Body of pancreas (tissue), 4 donors: ENCODE measurements around the gene CORO1C. TPM values are rescaled to one million over a fixed set of nuclear protein-coding genes. Genes with fewer than 3 reads are reported as not detected.

Experiments used
- ATAC-seq: fragments of 150-250 bp; one replicate; pipeline ENCODE4 v1.9.1; 2016
- DNase-seq, 4 donors: peaks; one replicate each; pipeline ENCODE4 v3.0.0-alpha.2; 2019
- H3K27ac ChIP-seq, 4 donors: fragments of 200-600 bp; sonication (generic); 1 replicate in 3 of 4; 2 replicates in 1 of 4; pipeline versions ENCODE4 v1.5.1 to v1.6.1; 2016 to 2019; ENCODE audit warnings: mild to moderate bottlenecking in 1 of 4, mixed read lengths in 1 of 4, moderate library complexity in 1 of 4
- H3K27me3 ChIP-seq, 2 donors: fragments of 200-600 bp; sonication (generic); one replicate each; pipeline ENCODE4 v1.6.0; 2016; ENCODE audit warnings: mild to moderate bottlenecking in 1 of 2
- H3K36me3 ChIP-seq, 2 donors: fragments of 200-600 bp; sonication (generic); replicated peaks in 1 of 2; 2 replicates each; pipeline ENCODE4 v1.5.1; 2016; ENCODE audit warnings: low read depth in 2 of 2; ENCODE audit not compliant: insufficient read depth in 1 of 2
- H3K4me1 ChIP-seq: fragments of 200-600 bp; sonication (generic); one replicate; pipeline ENCODE4 v1.6.0; 2016
- H3K4me3 ChIP-seq, 2 donors: fragments of 200-600 bp; sonication (generic); 1 replicate in 1 of 2; 2 replicates in 1 of 2; pipeline ENCODE4 v1.5.1; 2016 to 2019
- H3K9me3 ChIP-seq, 3 donors: fragments of 200-600 bp; sonication (generic); 1 replicate in 2 of 3; 2 replicates in 1 of 3; pipeline ENCODE4 v1.5.1; 2016
- POLR2A ChIP-seq, 3 donors: fragments of 450-650 bp; IDR thresholded peaks; one replicate each; pipeline ENCODE4 v1.6.1; 2016; ENCODE audit warnings: antibody characterized with exemption in 3 of 3, mild to moderate bottlenecking in 2 of 3
- WGBS, 2 donors: methylation state at CpG; one replicate each; pipeline ENCODE4 v1.1.5; 2017; 5-methylcytosine and 5-hydroxymethylcytosine counted together
- intact Hi-C: fragments of 100-400 bp; cut with DNase I; formaldehyde crosslinking; loops from one replicate; pipeline ENCODE4 v1.15.1; 2023
- total RNA-seq, 2 donors: library from RNA; depleted of rRNA; stranded (reverse); fragments of >200 nt; gene quantifications; one replicate each; pipeline ENCODE4 v1.1.0, GENCODE V29; 2016
- TF ChIP-seq, protein P1 (sequence below), 7 experiments: fragments of 450-650 bp in 4 of 7; fragments of 200-600 bp in 3 of 7; sonication (generic) in 3 of 7; IDR thresholded peaks; one replicate each; pipeline ENCODE4 v1.5.1; 2016 to 2019; ENCODE audit warnings: antibody characterized with exemption in 7 of 7

Gene CORO1C
- total RNA-seq, 2 donors from 2014 or later: 26.7 to 27.4 TPM

GRCh38 chr12:108675792-108676191 is 55.5 kb downstream of the CORO1C start:
- intact Hi-C loops: no loop called here
- no peak overlapping the region for H3K27ac ChIP-seq
- H3K4me1 ChIP-seq: no peaks in the 10 kb centered on the region
- TF ChIP-seq, protein P1, sequence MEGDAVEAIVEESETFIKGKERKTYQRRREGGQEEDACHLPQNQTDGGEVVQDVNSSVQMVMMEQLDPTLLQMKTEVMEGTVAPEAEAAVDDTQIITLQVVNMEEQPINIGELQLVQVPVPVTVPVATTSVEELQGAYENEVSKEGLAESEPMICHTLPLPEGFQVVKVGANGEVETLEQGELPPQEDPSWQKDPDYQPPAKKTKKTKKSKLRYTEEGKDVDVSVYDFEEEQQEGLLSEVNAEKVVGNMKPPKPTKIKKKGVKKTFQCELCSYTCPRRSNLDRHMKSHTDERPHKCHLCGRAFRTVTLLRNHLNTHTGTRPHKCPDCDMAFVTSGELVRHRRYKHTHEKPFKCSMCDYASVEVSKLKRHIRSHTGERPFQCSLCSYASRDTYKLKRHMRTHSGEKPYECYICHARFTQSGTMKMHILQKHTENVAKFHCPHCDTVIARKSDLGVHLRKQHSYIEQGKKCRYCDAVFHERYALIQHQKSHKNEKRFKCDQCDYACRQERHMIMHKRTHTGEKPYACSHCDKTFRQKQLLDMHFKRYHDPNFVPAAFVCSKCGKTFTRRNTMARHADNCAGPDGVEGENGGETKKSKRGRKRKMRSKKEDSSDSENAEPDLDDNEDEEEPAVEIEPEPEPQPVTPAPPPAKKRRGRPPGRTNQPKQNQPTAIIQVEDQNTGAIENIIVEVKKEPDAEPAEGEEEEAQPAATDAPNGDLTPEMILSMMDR (IDR thresholded peaks at IDR 0.05): no peak
- TF ChIP-seq POLR2A (IDR thresholded peaks at IDR 0.05): no peak
- H3K36me3 ChIP-seq: no peaks in the 10 kb centered on the region
- H3K9me3 ChIP-seq: no peaks in the 10 kb centered on the region
- 72 to 91% methylated on average over 4 of the region's 4 CpGs for WGBS, 2 donors
- DNase-seq (no peak), ATAC-seq (no peak)
- no peak overlapping the region for H3K4me3 ChIP-seq
- no peaks in the 10 kb centered on the region for H3K27me3 ChIP-seq

DNA sequence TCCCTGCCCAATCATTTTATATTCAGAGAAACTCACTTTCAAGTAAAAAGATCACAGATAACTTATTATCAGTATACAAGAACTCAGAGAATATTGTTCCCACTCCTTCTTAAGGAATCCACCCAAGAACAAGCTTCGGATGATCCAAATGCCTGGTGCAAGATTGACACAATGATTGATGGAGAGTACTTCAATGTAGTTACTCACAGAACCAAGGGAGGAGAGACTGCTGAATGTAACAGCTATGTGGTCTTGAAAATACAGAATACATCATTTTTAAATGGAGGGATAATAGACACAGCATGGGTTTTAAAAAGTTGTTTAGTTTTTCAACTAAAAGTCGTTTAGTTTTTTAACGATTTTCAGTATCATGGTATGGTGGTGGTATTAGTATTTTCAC is 59.3 kb downstream of the CORO1C start:
- 88 to 90% methylated on average over 3 of the region's 3 CpGs for WGBS, 2 donors
- no peak for ATAC-seq
- intact Hi-C loops: no loop called here
- no peak overlapping the region for H3K4me3 ChIP-seq
- no peaks in the 10 kb centered on the region for H3K9me3 ChIP-seq
- H3K36me3 ChIP-seq: no peaks in the 10 kb centered on the region
- no peaks in the 10 kb centered on the region for H3K27me3 ChIP-seq
- no peak for DNase-seq
- TF ChIP-seq, protein P1 (IDR thresholded peaks at IDR 0.05): no peak
- TF ChIP-seq POLR2A (IDR thresholded peaks at IDR 0.05): no peak
- H3K4me1 ChIP-seq: peaks cover 8% of the 10 kb centered on the region
- no peak overlapping the region for H3K27ac ChIP-seq

DNA sequence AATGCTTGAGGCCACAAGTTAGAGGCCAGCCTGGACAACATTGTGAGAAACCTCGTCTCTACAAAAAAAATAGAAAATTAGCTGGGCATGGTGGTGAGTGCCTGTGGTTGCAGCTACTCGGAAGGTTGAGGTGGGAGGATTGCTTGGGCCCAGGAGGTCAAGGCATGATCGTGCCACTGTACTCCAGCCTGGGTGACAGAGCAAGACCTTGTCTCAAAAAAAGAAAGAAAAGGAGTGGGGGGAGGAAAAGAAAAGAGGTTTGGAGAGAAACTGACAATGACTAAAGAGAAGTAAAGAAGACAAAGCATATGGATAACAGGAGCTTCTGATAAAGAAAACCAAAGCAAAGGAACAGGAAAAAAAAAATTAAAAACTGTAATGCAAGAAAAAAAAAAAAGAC is 60.2 kb downstream of the CORO1C start:
- intact Hi-C loops: no loop called here

DNA sequence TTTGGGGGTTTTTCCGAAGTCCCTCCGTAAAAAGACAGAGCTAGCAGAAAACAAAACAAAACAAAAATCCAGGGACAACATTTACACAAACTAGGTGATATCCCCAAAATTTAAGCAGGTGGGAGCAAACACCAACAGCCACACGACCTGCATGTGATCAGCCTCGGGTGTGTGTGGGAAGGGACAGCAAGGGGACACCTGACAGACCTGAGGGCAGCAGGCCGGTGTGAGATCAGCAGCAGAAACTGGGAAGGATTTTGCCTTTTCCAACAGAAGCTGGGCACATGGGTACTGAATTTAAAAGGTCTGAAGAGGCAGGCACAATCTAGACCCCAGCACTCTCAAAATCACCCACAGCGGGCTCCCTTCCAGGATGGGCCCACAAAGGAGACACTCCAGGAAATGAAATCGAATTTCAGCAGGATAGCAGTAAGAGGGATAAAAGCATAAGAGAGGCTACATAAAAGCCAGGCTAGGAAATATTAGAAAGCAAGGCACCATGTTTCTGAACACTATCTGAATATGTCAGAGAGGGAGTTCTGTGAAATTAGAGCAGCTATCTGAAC is 61.2 kb downstream of the CORO1C start:
- peak overlapping the region in 3 of 4 donors; percentile 33 to 66 (median 42) for H3K27ac ChIP-seq
- no peaks in the 10 kb centered on the region for H3K27me3 ChIP-seq
- 33 to 59% methylated on average over 7 of the region's 7 CpGs for WGBS, 2 donors
- TF ChIP-seq POLR2A (IDR thresholded peaks at IDR 0.05): peak in 1 of 3 donors; percentile 23
- TF ChIP-seq, protein P1 (IDR thresholded peaks at IDR 0.05): no peak
- DNase-seq (peak; percentile 27 to 70 (median 58)), ATAC-seq (peak; percentile 64)
- no peak overlapping the region for H3K4me3 ChIP-seq
- no peaks in the 10 kb centered on the region for H3K36me3 ChIP-seq
- intact Hi-C loops: no loop called here
- no peaks in the 10 kb centered on the region for H3K9me3 ChIP-seq
- H3K4me1 ChIP-seq: peaks cover 8% of the 10 kb centered on the region

More for the DNA sequence above, 60.2 kb downstream of the CORO1C start:
- H3K36me3 ChIP-seq: no peaks in the 10 kb centered on the region
- WGBS, 2 donors: 93 to 96% methylated on average over 3 of the region's 3 CpGs
- DNase-seq (no peak), ATAC-seq (no peak)
- H3K4me1 ChIP-seq: peaks cover 8% of the 10 kb centered on the region
- no peak overlapping the region for H3K4me3 ChIP-seq
- H3K27ac ChIP-seq: no peak overlapping the region
- no peaks in the 10 kb centered on the region for H3K27me3 ChIP-seq
- TF ChIP-seq, protein P1 (IDR thresholded peaks at IDR 0.05): no peak
- TF ChIP-seq POLR2A (IDR thresholded peaks at IDR 0.05): no peak
- no peaks in the 10 kb centered on the region for H3K9me3 ChIP-seq

DNA sequence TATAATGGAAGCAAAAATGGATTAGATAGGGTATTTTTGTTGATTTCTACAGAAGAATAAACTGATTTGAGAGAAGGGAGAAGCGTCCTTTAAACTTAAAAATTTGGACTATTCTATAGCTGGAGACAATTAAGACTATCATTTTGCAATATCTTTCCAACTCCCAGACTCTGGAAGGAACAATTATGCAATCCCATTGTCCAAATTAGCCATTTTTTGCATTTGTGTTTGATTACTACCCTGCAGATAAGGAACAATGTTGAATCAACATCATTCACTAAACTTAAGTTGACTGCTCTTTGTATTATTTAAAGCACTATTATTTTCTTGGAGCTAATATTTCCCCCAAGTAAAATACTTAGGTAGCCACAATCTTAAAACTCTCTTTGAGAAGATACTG is 62.8 kb downstream of the CORO1C start:
- no peaks in the 10 kb centered on the region for H3K27me3 ChIP-seq
- DNase-seq (no peak), ATAC-seq (no peak)
- no peak overlapping the region for H3K27ac ChIP-seq
- H3K36me3 ChIP-seq: no peaks in the 10 kb centered on the region
- TF ChIP-seq, protein P1 (IDR thresholded peaks at IDR 0.05): no peak
- TF ChIP-seq POLR2A (IDR thresholded peaks at IDR 0.05): no peak
- 87 to 94% methylated on average over 1 of the region's 1 CpG for WGBS, 2 donors
- intact Hi-C loops: loop anchor here (5.0 kb wide), 1 partner anchor 129 kb away; no protein-coding TSS in a partner anchor
- H3K9me3 ChIP-seq: no peaks in the 10 kb centered on the region
- peaks cover 17% of the 10 kb centered on the region for H3K4me1 ChIP-seq
- H3K4me3 ChIP-seq: no peak overlapping the region
